K562 (cell line): ENCODE measurements around the gene LCN1. TPM values are rescaled to one million over a fixed set of nuclear protein-coding genes. Genes with fewer than 3 reads are reported as not detected.

ENCODE experiments used
- CBFA2T2 ChIP-seq: fragments of 450-650 bp; conservative IDR thresholded peaks from 2 replicates; pipeline ENCODE4 v1.6.1; 2017; ENCODE audit warnings: mild to moderate bottlenecking
- FUS ChIP-seq: fragments of 200-400 bp; formaldehyde crosslinking; optimal IDR thresholded peaks from 2 replicates; pipeline ENCODE3; 2017; ENCODE audit warnings: low read depth, low read length
- HNRNPL ChIP-seq: fragments of 200-400 bp; formaldehyde crosslinking; IDR thresholded peaks from 2 replicates; pipeline ENCODE4 v1.6.1; 2017; ENCODE audit warnings: low read depth, mild to moderate bottlenecking, low read length
- NCOA2 ChIP-seq, 2 experiments: fragments of 450-650 bp; IDR thresholded peaks; 2 replicates each; pipeline ENCODE4 v1.6.1; 2018; ENCODE audit warnings: mild to moderate bottlenecking in 2 of 2, moderate library complexity in 1 of 2; ENCODE audit not compliant: partially characterized antibody in 2 of 2
- NFYB ChIP-seq: IDR thresholded peaks from 2 replicates; pipeline ENCODE4 v1.6.1; 2011; ENCODE audit warnings: mild to moderate bottlenecking, moderate library complexity; ENCODE audit not compliant: insufficient read length; ENCODE audit errors: extremely low read depth
- RBM39 ChIP-seq: fragments of 200-400 bp; formaldehyde crosslinking; optimal IDR thresholded peaks from 2 replicates; pipeline ENCODE3; 2018; ENCODE audit warnings: low read depth, low read length
- SMAD1 ChIP-seq: fragments of 150-350 bp; IDR thresholded peaks from 2 replicates; pipeline ENCODE4 v1.6.1; 2014; ENCODE audit warnings: low read length, low read depth; ENCODE audit not compliant: partially characterized antibody
- STAG1 ChIP-seq: sonication (generic); formaldehyde crosslinking; IDR thresholded peaks from 2 replicates; pipeline ENCODE4 v1.5.0; 2020; ENCODE audit warnings: missing genetic modification reagents, borderline replicate concordance
- ZBED1 ChIP-seq: IDR thresholded peaks from 2 replicates; pipeline ENCODE4 v1.6.1; 2014
- ZBTB1 ChIP-seq: sonication (generic); formaldehyde crosslinking; IDR thresholded peaks from 2 replicates; pipeline ENCODE4 v1.8.1; 2023; ENCODE audit warnings: missing genetic modification reagents, low read depth, mild to moderate bottlenecking, borderline replicate concordance
- ZKSCAN1 ChIP-seq: fragments of 150-350 bp; IDR thresholded peaks from 2 replicates; pipeline ENCODE4 v1.6.1; 2016; ENCODE audit warnings: low read depth, low read length
- ZKSCAN8 ChIP-seq: fragments of 200-800 bp; sonication (Bioruptor generic); IDR thresholded peaks from 2 replicates; pipeline ENCODE4 v1.6.1; 2016; ENCODE audit warnings: missing genetic modification characterization, missing compliant biosample characterization
- ZNF57 ChIP-seq: fragments of 450-650 bp; formaldehyde crosslinking; IDR thresholded peaks from 2 replicates; pipeline ENCODE4 v1.4.0; 2020; ENCODE audit warnings: mild to moderate bottlenecking, moderate library complexity
- ZNF584 ChIP-seq: fragments of 200-800 bp; sonication (Bioruptor generic); IDR thresholded peaks from 2 replicates; pipeline ENCODE4 v1.6.1; 2016; ENCODE audit warnings: low read depth, mild to moderate bottlenecking, missing genetic modification characterization, missing compliant biosample characterization
- polyA plus RNA-seq, 8 experiments: library from polyadenylated mRNA; depleted of rRNA in 4 of 8; stranded (reverse) in 5 of 8; unstranded in 3 of 8; fragments of >200 nt; fragmentation: Nextera tagmentation in 2 of 8; fragmentation: Illumina TruSeq in 1 of 8; extraction: Ambion mirVana in 2 of 8; extraction: Trizol in 1 of 8; gene quantifications; 2 replicates each; pipeline versions ENCODE4 v1.2.1 to v1.2.3, GENCODE V29; 2011 to 2014; ENCODE audit warnings: inconsistent platforms in 1 of 8, missing spikeins in 1 of 8
- total RNA-seq, 7 experiments: library from RNA; depleted of rRNA in 6 of 7; stranded (reverse); fragments of >200 nt in 6 of 7; fragmentation: Illumina TruSeq in 2 of 7; extraction: Trizol in 2 of 7; gene quantifications; 2 replicates each; pipeline versions ENCODE4 v1.2.1 to v1.2.3, GENCODE V29; 2011 to 2021; ENCODE audit warnings: low replicate concordance in 1 of 7
- TF ChIP-seq, protein P1 (sequence below): sonication (generic); formaldehyde crosslinking; IDR thresholded peaks from 2 replicates; pipeline ENCODE4 v1.8.1; 2023; ENCODE audit warnings: mild to moderate bottlenecking, missing genetic modification reagents
- TF ChIP-seq, protein P2 (sequence below): fragments of 450-650 bp; IDR thresholded peaks from 2 replicates; pipeline ENCODE4 v1.6.1; 2017; ENCODE audit warnings: mild to moderate bottlenecking, moderate library complexity
- TF ChIP-seq, protein P3 (sequence below): sonication (generic); formaldehyde crosslinking; IDR thresholded peaks from 2 replicates; pipeline ENCODE4 v1.8.1; 2023; ENCODE audit warnings: mild to moderate bottlenecking, missing genetic modification reagents
- TF ChIP-seq, protein P4 (sequence below): fragments of 250-450 bp; sonication (Bioruptor Pico); IDR thresholded peaks from 2 replicates; pipeline ENCODE4 v1.4.0; 2020; ENCODE audit warnings: mild to moderate bottlenecking

The LCN1 gene
- total and polyA plus RNA-seq, 9 of the 15 experiments (the other 6 are each of a cell fraction or from before 2014, with no cell fraction given): not detected

DNA sequence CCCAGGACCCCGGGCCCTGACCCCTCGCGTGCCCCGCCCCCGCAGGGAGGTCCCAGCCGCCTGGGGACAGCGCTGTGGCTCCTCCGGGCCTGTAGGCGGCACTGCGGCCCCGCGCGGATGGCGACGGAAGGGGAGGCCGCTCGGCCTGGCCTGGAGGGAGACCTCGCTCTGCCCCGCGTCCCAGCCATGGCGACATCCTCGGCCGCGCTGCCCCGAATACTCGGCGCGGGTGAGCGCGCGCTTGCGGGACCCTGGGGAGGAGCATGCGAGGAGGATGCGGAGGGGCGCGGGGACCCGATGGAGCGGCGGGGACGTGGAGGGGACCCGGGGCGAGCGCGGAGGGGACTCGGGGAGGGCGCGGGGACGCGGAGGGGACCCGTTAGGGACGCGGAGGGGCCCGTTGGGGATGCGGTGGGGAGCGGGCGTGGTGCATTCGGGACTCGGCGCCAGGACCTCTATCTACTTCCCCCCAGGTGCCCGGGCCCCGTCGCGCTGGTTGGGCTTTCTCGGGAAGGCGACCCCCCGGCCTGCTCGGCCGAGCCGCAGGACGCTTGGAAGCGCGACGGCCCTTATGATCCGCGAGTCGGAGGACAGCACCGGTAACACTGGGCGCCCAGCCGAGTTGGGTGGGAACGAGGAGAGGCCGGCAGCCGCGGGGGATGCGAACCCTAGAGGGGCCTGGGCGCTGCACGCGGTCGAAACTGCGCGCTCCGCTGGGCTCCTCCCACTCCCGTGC is 20.5 kb upstream of the LCN1 start, which contains the start of gene MRPS2 (continued):
- TF ChIP-seq, protein P1, sequence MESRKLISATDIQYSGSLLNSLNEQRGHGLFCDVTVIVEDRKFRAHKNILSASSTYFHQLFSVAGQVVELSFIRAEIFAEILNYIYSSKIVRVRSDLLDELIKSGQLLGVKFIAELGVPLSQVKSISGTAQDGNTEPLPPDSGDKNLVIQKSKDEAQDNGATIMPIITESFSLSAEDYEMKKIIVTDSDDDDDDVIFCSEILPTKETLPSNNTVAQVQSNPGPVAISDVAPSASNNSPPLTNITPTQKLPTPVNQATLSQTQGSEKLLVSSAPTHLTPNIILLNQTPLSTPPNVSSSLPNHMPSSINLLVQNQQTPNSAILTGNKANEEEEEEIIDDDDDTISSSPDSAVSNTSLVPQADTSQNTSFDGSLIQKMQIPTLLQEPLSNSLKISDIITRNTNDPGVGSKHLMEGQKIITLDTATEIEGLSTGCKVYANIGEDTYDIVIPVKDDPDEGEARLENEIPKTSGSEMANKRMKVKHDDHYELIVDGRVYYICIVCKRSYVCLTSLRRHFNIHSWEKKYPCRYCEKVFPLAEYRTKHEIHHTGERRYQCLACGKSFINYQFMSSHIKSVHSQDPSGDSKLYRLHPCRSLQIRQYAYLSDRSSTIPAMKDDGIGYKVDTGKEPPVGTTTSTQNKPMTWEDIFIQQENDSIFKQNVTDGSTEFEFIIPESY (CRISPR knock-in tag): no peak; the same call in 1 of the 2 replicates
- TF ChIP-seq SMAD1 (no peak), RBM39 (no peak), ZNF57 (no peak), ZKSCAN8 (no peak), FUS (peak; percentile 61), ZBED1 (no peak; the same call in 1 of the 2 replicates), ZNF584 (CRISPR knock-in tag) (no peak), STAG1 (CRISPR knock-in tag) (no peak), ZBTB1 (no peak; the same call in 1 of the 2 replicates), NFYB (no peak), CBFA2T2 (no peak), NCOA2 (IDR thresholded peaks at IDR 0.05; ENCODE audit: partially characterized antibody in 2 of 2) (no peak), ZKSCAN1 (no peak), HNRNPL (peak; percentile 39; the same call in 1 of the 2 replicates)
- TF ChIP-seq, protein P2, sequence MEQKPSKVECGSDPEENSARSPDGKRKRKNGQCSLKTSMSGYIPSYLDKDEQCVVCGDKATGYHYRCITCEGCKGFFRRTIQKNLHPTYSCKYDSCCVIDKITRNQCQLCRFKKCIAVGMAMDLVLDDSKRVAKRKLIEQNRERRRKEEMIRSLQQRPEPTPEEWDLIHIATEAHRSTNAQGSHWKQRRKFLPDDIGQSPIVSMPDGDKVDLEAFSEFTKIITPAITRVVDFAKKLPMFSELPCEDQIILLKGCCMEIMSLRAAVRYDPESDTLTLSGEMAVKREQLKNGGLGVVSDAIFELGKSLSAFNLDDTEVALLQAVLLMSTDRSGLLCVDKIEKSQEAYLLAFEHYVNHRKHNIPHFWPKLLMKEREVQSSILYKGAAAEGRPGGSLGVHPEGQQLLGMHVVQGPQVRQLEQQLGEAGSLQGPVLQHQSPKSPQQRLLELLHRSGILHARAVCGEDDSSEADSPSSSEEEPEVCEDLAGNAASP: no peak
- TF ChIP-seq, protein P3, sequence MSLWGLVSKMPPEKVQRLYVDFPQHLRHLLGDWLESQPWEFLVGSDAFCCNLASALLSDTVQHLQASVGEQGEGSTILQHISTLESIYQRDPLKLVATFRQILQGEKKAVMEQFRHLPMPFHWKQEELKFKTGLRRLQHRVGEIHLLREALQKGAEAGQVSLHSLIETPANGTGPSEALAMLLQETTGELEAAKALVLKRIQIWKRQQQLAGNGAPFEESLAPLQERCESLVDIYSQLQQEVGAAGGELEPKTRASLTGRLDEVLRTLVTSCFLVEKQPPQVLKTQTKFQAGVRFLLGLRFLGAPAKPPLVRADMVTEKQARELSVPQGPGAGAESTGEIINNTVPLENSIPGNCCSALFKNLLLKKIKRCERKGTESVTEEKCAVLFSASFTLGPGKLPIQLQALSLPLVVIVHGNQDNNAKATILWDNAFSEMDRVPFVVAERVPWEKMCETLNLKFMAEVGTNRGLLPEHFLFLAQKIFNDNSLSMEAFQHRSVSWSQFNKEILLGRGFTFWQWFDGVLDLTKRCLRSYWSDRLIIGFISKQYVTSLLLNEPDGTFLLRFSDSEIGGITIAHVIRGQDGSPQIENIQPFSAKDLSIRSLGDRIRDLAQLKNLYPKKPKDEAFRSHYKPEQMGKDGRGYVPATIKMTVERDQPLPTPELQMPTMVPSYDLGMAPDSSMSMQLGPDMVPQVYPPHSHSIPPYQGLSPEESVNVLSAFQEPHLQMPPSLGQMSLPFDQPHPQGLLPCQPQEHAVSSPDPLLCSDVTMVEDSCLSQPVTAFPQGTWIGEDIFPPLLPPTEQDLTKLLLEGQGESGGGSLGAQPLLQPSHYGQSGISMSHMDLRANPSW: no peak
- TF ChIP-seq, protein P4, sequence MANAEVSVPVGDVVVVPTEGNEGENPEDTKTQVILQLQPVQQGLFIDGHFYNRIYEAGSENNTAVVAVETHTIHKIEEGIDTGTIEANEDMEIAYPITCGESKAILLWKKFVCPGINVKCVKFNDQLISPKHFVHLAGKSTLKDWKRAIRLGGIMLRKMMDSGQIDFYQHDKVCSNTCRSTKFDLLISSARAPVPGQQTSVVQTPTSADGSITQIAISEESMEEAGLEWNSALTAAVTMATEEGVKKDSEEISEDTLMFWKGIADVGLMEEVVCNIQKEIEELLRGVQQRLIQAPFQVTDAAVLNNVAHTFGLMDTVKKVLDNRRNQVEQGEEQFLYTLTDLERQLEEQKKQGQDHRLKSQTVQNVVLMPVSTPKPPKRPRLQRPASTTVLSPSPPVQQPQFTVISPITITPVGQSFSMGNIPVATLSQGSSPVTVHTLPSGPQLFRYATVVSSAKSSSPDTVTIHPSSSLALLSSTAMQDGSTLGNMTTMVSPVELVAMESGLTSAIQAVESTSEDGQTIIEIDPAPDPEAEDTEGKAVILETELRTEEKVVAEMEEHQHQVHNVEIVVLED (CRISPR knock-in tag): peak; percentile 56
